M059J (cell line): ENCODE results near the gene PIK3IP1. TPM values are rescaled to one million over a fixed set of nuclear protein-coding genes. Genes with fewer than 3 reads are reported as not detected.
A peak's percentile ranks its signal among the peaks of the same experiment; 100 is the strongest.
"Not testable (repeated sequence)": the region's sequence is repeated elsewhere in the genome, so short reads cannot be mapped to it uniquely, and the experiment has no call there.

Source experiments
- DNase-seq: peaks from one replicate; pipeline ENCODE4 v3.0.0-alpha.2; 2012; ENCODE audit warnings: low read depth
- total RNA-seq: library from RNA; depleted of rRNA; stranded (reverse); fragments of >200 nt; shearing (Covaris generic); gene quantifications from 2 replicates; pipeline ENCODE4 v1.2.3, GENCODE V29; 2014

PIK3IP1 gene
- total RNA-seq, 1 experiment from 2014 or later = 1.9 TPM

DNA sequence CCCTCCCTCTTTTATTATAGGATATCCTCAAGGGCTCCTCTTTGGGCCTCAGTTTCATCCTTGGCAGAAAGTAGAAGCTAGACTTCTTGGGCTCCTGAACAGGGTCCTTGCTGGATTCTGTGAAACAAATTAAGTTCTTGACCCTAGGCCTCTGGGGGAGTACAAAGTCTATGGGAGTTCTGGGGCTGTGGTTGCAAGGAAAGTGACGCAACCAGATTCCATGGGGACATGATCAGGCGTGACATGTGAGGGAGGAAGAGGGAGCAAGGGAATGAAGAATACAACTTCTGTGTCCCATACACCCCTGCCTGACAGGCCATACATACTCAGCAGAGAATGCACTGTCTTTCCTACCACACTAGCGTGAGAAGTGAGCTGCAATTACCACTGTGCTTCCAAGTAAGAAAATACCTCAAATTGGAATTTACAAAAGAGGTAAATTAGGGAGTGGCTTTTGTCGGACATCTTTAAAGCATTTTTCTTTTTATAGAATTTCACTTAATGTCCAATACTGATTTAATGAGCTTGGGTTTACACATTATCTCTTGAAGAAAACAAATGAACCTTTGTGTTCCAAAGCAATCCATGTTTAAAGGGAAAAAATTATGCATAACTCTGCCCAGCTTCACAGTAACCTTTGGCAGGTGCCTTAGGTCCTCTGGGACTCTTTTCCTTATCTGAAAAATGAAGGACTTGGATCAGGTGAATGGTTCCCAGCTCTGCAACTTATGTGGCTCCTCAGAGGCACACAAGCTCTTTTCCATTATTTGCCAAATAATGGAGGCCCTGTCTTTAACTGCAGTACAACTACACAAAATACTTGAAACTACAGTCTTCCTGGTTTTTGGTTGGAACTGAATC lies 41.3 kb downstream of the PIK3IP1 start:
- DNase-seq = no peak

DNA sequence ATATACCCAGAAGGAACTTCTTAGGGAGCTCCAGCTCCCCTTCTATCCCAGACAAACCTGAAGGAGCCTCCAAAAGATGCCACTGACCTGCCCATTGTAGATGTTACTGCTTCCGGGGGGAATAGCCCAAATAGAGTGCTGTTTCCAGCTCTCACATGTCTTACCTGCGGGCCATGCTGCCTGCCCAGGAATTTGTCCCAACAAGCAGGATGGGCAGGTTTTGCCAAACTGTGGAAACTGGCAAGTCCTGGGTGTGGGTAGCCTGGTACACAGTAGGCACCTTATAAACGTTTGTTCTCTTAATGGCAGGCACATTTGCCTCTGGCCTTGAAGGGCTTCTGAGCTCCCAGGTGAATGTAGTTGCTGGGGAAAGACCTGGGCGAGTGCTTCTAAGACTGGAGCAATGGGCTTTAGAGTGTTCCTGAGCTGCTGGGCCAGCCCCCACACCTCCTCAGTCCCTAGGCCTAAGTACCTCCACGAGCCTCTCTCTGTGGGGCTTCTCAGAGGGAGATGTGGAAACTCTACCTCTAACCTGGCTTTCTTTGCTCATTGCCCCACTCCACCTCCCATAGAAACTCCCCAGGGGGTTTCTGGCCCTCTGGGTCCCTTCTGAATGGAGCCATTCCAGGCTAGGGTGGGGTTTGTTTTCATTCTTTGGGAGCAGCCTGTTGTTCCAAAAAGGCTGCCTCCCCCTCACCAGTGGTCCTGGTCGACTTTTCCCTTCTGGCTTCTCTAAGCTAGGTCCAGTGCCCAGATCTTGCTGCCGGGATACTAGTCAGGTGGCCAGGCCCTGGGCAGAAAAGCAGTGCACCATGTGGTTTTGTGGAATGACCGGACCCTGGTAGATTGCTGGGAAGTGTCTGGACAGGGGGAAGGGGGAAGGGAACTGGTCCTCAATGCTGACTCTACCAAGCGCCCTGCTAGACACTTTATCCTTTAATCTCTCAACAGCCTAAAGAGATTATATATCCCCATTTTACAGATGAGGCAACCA lies 43.0 kb downstream of the PIK3IP1 start:
- no peak for DNase-seq

- no peak for DNase-seq
Measured at GRCh38 chr22:31248138-31248745, 44.0 kb downstream of the PIK3IP1 start.

GRCh38 chr22:31247726-31248125 lies 44.6 kb downstream of the PIK3IP1 start:
- DNase-seq = no peak

GRCh38 chr22:31246687-31247086 lies 45.6 kb downstream of the PIK3IP1 start:
- DNase-seq = no peak

- not testable (repeated sequence) for DNase-seq
Measured at GRCh38 chr22:31245998-31246397, 46.3 kb downstream of the PIK3IP1 start.

DNA sequence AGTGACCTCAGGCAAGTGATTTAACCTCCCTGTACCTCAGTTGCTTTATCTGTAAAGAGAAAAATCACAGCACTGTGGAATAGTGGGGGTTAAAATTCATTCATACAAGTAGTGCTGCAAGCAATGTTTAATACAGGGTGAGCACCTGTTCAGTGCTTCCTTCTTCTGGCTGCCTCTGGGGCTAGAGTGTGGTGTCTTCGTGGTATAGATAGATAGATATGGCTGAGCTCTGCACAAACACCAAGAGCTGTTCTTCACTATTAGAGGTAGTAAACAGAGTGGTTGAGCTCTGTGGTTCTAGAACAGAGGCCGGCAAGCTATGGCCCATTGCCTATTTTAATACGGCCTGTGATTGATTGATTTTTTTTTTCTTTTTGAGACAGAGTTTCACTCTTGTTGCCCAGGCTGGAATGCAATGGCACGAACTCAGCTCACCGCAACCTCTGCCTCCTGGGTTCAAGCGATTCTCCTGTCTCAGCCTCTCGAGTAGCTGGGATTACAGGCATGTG lies 47.3 kb downstream of the PIK3IP1 start:
- no peak for DNase-seq

- peak; percentile 83 for DNase-seq
Measured at GRCh38 chr22:31244046-31244942, 48.0 kb downstream of the PIK3IP1 start.

GRCh38 chr22:31243339-31244045 lies 48.8 kb downstream of the PIK3IP1 start:
- DNase-seq = peak; percentile 62

DNA sequence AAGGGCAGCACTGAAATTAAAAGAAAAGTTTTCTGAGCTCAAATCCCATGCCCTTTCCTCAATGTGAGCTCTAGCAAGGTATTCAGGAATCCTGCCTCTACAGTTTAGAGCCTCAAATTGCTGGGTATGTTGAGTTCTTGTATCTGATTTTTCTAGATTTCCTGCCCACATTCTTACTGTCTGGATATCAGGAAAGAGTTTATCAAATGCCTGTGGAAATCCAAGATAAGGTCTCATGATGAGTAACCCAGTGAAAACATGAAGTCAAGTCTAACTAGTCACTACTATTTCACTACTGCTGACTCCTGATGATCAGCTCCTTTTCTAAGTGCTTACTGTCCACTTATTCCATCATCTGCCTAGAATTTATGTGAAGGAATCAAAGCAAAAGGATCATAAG lies 50.4 kb downstream of the PIK3IP1 start:
- DNase-seq = peak; percentile 64

DNA sequence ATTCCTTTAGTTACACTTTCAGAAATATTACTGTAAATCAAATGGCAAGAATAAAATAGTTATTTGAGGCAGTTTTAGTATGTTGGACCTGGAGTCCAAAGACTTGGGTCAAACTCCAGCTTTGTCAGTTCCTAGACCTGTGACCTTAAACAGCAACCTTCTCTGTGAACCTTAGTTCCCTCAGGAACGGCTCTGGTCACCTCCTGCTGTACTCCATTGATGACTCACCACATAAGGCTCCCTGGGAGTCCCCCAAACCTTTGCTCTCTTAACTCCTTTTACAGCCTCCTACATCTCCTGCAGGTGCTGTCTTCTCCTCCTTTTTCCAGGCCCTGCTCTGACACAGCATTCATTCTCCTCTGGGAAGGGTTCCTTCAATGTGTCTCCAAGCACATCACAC lies 51.1 kb downstream of the PIK3IP1 start:
- DNase-seq = peak; percentile 69

GRCh38 chr22:31239771-31240370 lies 52.4 kb downstream of the PIK3IP1 start:
- DNase-seq = no peak

- DNase-seq = peak; percentile 16
Measured at GRCh38 chr22:31238057-31238456, 54.2 kb downstream of the PIK3IP1 start.

- DNase-seq = not testable (repeated sequence)
Measured at GRCh38 chr22:31236044-31236443, 56.2 kb downstream of the PIK3IP1 start.

- DNase-seq = no peak
Measured at GRCh38 chr22:31235081-31235480, 57.2 kb downstream of the PIK3IP1 start.

DNA sequence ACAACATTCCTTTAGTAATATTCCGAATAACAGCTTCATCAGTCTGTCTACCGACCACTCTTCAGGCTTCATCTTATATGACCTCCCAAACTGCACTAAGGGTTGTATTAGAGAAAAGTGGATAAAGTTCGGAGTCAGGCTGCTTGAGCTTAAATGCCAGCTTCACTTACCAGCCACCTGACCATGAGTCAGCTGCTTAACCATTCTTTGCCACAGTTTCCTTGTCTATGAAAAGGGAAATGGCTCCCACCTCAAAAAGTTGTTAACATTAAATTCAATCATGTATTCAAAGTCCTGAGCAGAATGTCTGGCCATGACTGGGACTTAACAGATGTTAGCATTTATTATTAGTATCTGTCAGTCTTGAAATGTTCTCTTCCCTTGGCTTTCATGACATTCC lies 59.3 kb downstream of the PIK3IP1 start:
- no peak for DNase-seq
